ENCODE data around the gene MUC3A. TPM values are rescaled to one million over a fixed set of nuclear protein-coding genes. Genes with fewer than 3 reads are reported as not detected.
A peak's percentile ranks its signal among the peaks of the same experiment; 100 is the strongest.
"Not testable (repeated sequence)": the region's sequence is repeated elsewhere in the genome, so short reads cannot be mapped to it uniquely, and the experiment has no call there.

MUC3A gene, protein sequence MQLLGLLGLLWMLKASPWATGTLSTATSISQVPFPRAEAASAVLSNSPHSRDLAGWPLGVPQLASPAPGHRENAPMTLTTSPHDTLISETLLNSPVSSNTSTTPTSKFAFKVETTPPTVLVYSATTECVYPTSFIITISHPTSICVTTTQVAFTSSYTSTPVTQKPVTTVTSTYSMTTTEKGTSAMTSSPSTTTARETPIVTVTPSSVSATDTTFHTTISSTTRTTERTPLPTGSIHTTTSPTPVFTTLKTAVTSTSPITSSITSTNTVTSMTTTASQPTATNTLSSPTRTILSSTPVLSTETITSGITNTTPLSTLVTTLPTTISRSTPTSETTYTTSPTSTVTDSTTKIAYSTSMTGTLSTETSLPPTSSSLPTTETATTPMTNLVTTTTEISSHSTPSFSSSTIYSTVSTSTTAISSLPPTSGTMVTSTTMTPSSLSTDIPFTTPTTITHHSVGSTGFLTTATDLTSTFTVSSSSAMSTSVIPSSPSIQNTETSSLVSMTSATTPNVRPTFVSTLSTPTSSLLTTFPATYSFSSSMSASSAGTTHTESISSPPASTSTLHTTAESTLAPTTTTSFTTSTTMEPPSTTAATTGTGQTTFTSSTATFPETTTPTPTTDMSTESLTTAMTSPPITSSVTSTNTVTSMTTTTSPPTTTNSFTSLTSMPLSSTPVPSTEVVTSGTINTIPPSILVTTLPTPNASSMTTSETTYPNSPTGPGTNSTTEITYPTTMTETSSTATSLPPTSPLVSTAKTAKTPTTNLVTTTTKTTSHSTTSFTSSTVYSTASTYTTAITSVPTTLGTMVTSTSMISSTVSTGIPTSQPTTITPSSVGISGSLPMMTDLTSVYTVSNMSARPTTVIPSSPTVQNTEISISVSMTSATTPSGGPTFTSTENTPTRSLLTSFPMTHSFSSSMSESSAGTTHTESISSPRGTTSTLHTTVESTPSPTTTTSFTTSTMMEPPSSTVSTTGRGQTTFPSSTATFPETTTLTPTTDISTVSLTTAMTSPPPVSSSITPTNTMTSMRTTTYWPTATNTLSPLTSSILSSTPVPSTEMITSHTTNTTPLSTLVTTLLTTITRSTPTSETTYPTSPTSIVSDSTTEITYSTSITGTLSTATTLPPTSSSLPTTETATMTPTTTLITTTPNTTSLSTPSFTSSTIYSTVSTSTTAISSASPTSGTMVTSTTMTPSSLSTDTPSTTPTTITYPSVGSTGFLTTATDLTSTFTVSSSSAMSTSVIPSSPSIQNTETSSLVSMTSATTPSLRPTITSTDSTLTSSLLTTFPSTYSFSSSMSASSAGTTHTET (N-terminal part only)
- total RNA-seq = not detected

DNA sequence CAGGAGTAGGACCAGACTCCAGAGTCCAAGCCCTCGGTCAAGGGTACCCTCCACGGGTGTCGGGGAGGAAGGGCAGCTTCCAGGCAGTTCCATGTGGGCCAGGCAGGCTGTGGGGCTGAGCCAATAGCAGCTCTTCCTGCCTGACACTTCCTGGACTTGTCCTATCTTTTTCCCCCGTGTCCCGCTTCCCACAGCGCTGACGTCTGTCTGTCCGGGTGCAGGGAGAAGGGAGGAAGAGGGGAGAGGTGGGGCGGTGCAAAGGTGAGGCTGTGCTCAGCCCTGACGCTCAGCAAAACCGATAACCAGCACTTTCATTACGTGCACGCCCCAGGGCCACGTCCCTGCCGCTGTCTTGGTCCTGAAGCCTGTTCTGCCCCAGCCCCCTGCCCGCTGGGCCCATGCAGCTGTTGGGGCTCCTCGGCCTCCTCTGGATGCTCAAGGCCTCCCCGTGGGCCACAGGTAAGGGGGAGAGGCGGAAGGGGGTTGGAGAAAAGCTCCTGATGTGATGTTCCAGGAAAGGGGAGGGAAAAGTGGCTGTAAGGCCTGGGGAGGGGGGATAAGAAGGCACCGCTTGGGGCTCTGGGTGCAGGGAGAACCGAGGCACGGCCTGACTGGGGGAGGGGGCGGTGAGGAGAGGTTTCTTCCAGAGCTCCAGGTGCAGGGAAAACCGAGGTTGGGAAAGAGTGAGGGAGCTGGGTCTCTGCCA lies at the start of gene MUC3A:
Gene MUC3A, plus strand, starts transcription at position 308 of the 706 bp plus-strand sequence. Its CDS starts 91 bp downstream, at position 399.
- H3K4me1 ChIP-seq (ENCODE audit: control insufficient read depth in 3 of 3, insufficient read depth in 3 of 3, low read length in 3 of 3) = no peaks in the 10 kb centered on the region
- H3K9ac ChIP-seq (ENCODE audit: low read depth in 1 of 3, low read length in 3 of 3) = peak within 1 kb of the TSS in 1 of 3 donors; percentile 54
- H3K27ac ChIP-seq (ENCODE audit: low read depth, low read length) = no peak within 1 kb of the TSS
- no peaks in the 10 kb centered on the region for H3K36me3 ChIP-seq (ENCODE audit: control insufficient read depth in 3 of 3, insufficient read depth in 3 of 3, low read length in 3 of 3)
- H3K9me3 ChIP-seq (ENCODE audit: control insufficient read depth in 3 of 3, low read length in 3 of 3) = no peaks in the 10 kb centered on the region
- peak within 1 kb of the TSS in 1 of 3 donors; percentile 29 for H3K4me3 ChIP-seq (ENCODE audit: low read length in 3 of 3)
- H3K27me3 ChIP-seq (ENCODE audit: control insufficient read depth in 3 of 3, insufficient read depth in 3 of 3, low read length in 3 of 3) = peaks cover 21 to 41% (median 37%) of the 10 kb centered on the region in 3 donors

DNA sequence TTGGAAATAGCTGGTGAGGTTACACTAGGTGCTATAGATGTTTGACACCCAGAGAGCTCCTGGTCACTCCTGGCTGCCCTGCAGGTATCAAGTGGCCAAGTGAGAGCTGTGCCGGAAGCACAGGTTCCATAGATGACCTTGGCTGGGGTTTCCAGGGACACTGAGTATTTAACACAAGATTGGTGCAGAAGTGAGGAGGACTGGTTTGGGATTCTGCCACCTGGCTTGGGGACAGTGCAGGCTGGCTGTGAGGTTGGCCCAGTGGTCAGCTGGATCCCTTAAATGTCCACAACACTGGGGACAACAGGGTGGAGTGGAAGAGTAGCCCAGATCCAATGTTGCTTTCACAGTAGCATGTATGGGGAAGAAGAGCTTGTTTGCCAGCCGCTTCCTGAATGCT lies 48.4 kb upstream of the MUC3A start:
- no peak overlapping the region for H3K27ac ChIP-seq (ENCODE audit: low read depth, low read length)
- H3K4me3 ChIP-seq (ENCODE audit: low read length in 3 of 3) = no peak overlapping the region
- H3K36me3 ChIP-seq (ENCODE audit: control insufficient read depth in 3 of 3, insufficient read depth in 3 of 3, low read length in 3 of 3) = no peaks in the 10 kb centered on the region
- peaks cover 4 to 7% (median 6%) of the 10 kb centered on the region in 3 donors for H3K27me3 ChIP-seq (ENCODE audit: control insufficient read depth in 3 of 3, insufficient read depth in 3 of 3, low read length in 3 of 3)
- H3K9ac ChIP-seq (ENCODE audit: low read depth in 1 of 3, low read length in 3 of 3) = no peak overlapping the region
- H3K4me1 ChIP-seq (ENCODE audit: control insufficient read depth in 3 of 3, insufficient read depth in 3 of 3, low read length in 3 of 3) = peaks cover 6 to 11% (median 8%) of the 10 kb centered on the region in 3 donors
- no peaks in the 10 kb centered on the region for H3K9me3 ChIP-seq (ENCODE audit: control insufficient read depth in 3 of 3, low read length in 3 of 3)

DNA sequence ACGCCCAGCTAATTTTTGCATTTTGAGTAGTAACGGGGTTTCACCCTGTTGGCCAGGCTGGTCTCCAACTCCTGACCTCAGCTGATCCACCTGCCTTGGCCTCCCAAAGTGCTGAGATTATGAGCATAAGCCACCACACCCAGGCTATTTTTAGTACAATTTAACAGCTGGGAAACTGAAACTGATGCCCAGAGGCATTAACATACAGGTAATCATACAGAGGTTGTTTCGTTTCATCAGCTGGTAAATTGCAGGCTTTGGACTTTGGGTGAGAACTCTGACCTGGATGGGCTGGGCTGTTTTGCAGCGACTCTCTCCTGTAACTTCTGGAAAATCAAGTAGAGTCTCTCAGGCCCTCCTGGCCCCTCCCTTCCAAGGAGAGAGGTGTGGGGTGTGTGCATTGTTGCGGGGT lies 47.4 kb upstream of the MUC3A start:
- no peaks in the 10 kb centered on the region for H3K27me3 ChIP-seq (ENCODE audit: control insufficient read depth in 3 of 3, insufficient read depth in 3 of 3, low read length in 3 of 3)
- no peak overlapping the region for H3K9ac ChIP-seq (ENCODE audit: low read depth in 1 of 3, low read length in 3 of 3)
- H3K36me3 ChIP-seq (ENCODE audit: control insufficient read depth in 3 of 3, insufficient read depth in 3 of 3, low read length in 3 of 3) = no peaks in the 10 kb centered on the region

DNA sequence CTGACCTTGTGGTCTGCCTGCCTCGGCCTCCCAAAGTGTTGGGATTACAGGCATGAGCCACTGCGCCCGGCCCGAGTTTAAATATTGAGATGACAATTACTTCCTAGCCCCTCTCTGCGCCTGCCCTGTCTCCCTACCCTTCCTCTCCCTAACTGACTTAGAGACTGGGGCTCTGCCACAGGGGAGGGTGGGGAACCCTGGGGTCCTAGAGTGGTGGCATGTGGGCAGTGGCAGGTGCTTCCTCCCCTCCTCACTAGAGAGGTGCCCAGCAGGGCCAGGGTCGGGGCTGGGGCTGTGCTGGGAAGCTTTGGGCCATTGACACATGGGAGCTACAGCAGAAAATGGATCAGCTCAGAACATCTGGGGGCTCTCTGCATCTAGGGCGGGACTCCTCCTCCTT lies 46.7 kb upstream of the MUC3A start:
- Histone ChIP-seq H3K9ac (ENCODE audit: low read depth in 1 of 3, low read length in 3 of 3) (no peak overlapping the region), H3K4me3 (ENCODE audit: low read length in 3 of 3) (no peak overlapping the region), H3K36me3 (ENCODE audit: control insufficient read depth in 3 of 3, insufficient read depth in 3 of 3, low read length in 3 of 3) (no peaks in the 10 kb centered on the region), H3K9me3 (ENCODE audit: control insufficient read depth in 3 of 3, low read length in 3 of 3) (no peaks in the 10 kb centered on the region), H3K27me3 (ENCODE audit: control insufficient read depth in 3 of 3, insufficient read depth in 3 of 3, low read length in 3 of 3) (no peaks in the 10 kb centered on the region), H3K27ac (ENCODE audit: low read depth, low read length) (no peak overlapping the region), H3K4me1 (ENCODE audit: control insufficient read depth in 3 of 3, insufficient read depth in 3 of 3, low read length in 3 of 3) (peaks cover 0 to 5% (median 2%) of the 10 kb centered on the region in 3 donors)

More for the DNA sequence above, 47.4 kb upstream of the MUC3A start:
- no peaks in the 10 kb centered on the region for H3K9me3 ChIP-seq (ENCODE audit: control insufficient read depth in 3 of 3, low read length in 3 of 3)
- H3K4me3 ChIP-seq (ENCODE audit: low read length in 3 of 3) = no peak overlapping the region
- H3K4me1 ChIP-seq (ENCODE audit: control insufficient read depth in 3 of 3, insufficient read depth in 3 of 3, low read length in 3 of 3) = peaks cover 0 to 5% (median 2%) of the 10 kb centered on the region in 3 donors
- no peak overlapping the region for H3K27ac ChIP-seq (ENCODE audit: low read depth, low read length)

DNA sequence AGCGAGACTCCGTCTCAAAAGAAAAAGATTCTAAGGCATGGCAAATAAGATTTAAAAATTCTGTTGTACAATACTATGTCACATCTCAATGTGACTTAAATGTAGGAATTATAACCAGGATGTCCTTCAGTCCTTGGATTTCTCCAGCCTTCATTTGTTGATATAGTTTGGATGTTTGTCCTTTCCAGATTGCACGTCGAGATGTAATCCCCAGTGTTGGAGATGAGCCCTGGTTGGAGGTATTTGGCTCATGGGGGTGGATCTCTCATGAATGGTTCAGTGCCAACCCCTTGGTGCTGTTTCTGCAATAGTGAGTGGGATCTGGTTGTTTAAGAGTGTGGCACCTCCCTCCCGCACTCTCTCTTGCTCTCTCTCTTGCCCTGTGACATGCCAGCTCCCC lies 40.8 kb upstream of the MUC3A start:
- peaks cover 0 to 4% (median 0%) of the 10 kb centered on the region in 3 donors for H3K9me3 ChIP-seq (ENCODE audit: control insufficient read depth in 3 of 3, low read length in 3 of 3)
- H3K36me3 ChIP-seq (ENCODE audit: control insufficient read depth in 3 of 3, insufficient read depth in 3 of 3, low read length in 3 of 3) = no peaks in the 10 kb centered on the region
- H3K27ac ChIP-seq (ENCODE audit: low read depth, low read length) = no peak overlapping the region
- H3K9ac ChIP-seq (ENCODE audit: low read depth in 1 of 3, low read length in 3 of 3) = no peak overlapping the region
- H3K4me1 ChIP-seq (ENCODE audit: control insufficient read depth in 3 of 3, insufficient read depth in 3 of 3, low read length in 3 of 3) = no peaks in the 10 kb centered on the region
- no peaks in the 10 kb centered on the region for H3K27me3 ChIP-seq (ENCODE audit: control insufficient read depth in 3 of 3, insufficient read depth in 3 of 3, low read length in 3 of 3)
- H3K4me3 ChIP-seq (ENCODE audit: low read length in 3 of 3) = no peak overlapping the region

DNA sequence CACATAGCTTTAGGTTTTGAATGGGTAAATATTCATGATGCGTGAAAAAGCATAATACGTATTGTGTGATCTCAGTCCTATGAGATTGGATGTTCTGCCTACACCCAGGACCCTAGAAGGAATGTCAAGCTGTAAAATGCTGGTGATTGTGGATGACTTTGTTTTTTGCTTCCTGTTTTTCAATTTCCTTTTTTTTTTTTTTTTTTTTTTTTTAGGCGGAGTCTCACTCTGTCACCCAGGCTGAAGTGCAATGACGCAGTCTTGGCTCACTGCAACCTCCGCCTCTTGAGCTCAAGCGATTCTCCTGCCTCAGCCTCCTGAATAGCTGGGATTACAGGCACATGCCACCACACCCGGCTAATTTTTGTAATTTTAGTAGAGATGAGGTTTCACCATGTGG lies 38.9 kb upstream of the MUC3A start:
- not testable (repeated sequence) for H3K27ac ChIP-seq (ENCODE audit: low read depth, low read length); H3K4me3 ChIP-seq (ENCODE audit: low read length in 3 of 3)

DNA sequence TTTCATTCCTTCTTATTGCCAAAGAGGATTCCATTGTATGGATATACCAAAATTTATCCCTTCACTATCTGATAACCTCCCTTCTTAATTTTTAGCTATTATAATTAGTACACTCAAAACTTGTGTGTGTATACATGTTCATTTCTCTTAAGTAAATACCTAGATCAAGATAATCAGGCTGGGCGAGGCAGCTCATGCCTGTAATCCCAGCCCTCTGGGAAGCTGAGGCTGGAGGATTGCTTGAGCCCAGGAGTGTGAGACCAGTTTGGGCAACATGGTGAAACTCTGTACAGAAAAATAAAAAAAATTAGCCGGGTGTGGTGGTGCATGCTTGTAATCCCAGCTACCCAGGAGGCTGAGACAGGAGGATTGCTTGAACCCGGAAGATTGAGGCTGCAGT lies 37.9 kb upstream of the MUC3A start:
- Histone ChIP-seq H3K27me3 (ENCODE audit: control insufficient read depth in 3 of 3, insufficient read depth in 3 of 3, low read length in 3 of 3) (no peaks in the 10 kb centered on the region), H3K9ac (ENCODE audit: low read depth in 1 of 3, low read length in 3 of 3) (no peak overlapping the region), H3K27ac (ENCODE audit: low read depth, low read length) (no peak overlapping the region), H3K4me3 (ENCODE audit: low read length in 3 of 3) (no peak overlapping the region), H3K9me3 (ENCODE audit: control insufficient read depth in 3 of 3, low read length in 3 of 3) (peaks cover 0 to 4% (median 0%) of the 10 kb centered on the region in 3 donors), H3K4me1 (ENCODE audit: control insufficient read depth in 3 of 3, insufficient read depth in 3 of 3, low read length in 3 of 3) (peaks cover 0 to 3% (median 2%) of the 10 kb centered on the region in 3 donors), H3K36me3 (ENCODE audit: control insufficient read depth in 3 of 3, insufficient read depth in 3 of 3, low read length in 3 of 3) (no peaks in the 10 kb centered on the region)

More for the DNA sequence above, 38.9 kb upstream of the MUC3A start:
- H3K27me3 ChIP-seq (ENCODE audit: control insufficient read depth in 3 of 3, insufficient read depth in 3 of 3, low read length in 3 of 3); H3K36me3 ChIP-seq (ENCODE audit: control insufficient read depth in 3 of 3, insufficient read depth in 3 of 3, low read length in 3 of 3); H3K9me3 ChIP-seq (ENCODE audit: control insufficient read depth in 3 of 3, low read length in 3 of 3); H3K4me1 ChIP-seq (ENCODE audit: control insufficient read depth in 3 of 3, insufficient read depth in 3 of 3, low read length in 3 of 3); H3K9ac ChIP-seq (ENCODE audit: low read depth in 1 of 3, low read length in 3 of 3): not testable (repeated sequence)

DNA sequence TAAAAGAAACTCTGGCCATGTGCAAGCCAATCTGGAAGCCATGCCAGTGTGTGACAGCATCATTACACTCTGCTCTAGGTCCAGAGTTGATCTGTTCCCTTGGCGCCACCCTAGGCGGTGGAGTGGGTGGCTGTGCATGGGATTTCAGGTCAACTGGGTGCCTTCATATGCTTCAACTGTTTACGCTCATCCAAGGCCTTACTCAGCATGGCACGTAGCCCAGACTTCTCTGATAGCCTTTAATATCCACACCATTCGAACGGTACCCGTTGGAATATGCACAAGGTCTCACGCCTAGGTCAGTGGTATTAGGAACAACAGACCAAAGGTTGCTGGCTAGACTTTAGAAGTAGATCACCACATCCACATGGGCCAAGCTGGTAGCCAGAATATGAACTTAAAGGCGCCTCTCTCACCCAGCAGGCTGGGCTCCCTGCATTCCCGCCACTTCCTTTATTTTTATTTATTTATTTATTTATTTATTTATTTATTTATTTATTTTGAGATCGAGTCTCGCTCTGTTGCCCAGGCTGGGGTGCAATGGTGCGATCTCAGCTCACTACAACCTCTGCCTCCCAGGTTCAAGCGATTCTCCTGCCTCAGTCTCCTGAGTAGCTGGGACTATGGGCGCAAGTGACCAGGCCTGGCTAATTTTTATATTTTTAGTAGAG lies 35.0 kb upstream of the MUC3A start:
- Histone ChIP-seq H3K36me3 (ENCODE audit: control insufficient read depth in 3 of 3, insufficient read depth in 3 of 3, low read length in 3 of 3) (no peaks in the 10 kb centered on the region), H3K27ac (ENCODE audit: low read depth, low read length) (no peak overlapping the region), H3K4me3 (ENCODE audit: low read length in 3 of 3) (no peak overlapping the region), H3K4me1 (ENCODE audit: control insufficient read depth in 3 of 3, insufficient read depth in 3 of 3, low read length in 3 of 3) (peaks cover 0 to 3% (median 2%) of the 10 kb centered on the region in 3 donors), H3K9ac (ENCODE audit: low read depth in 1 of 3, low read length in 3 of 3) (no peak overlapping the region), H3K27me3 (ENCODE audit: control insufficient read depth in 3 of 3, insufficient read depth in 3 of 3, low read length in 3 of 3) (no peaks in the 10 kb centered on the region), H3K9me3 (ENCODE audit: control insufficient read depth in 3 of 3, low read length in 3 of 3) (no peaks in the 10 kb centered on the region)

Data from skeletal muscle tissue (tissue), 4 donors.